CD4-positive, alpha-beta T cell (primary cell): Measurements from ENCODE around the gene CNTN2. TPM values are rescaled to one million over a fixed set of nuclear protein-coding genes. Genes with fewer than 3 reads are reported as not detected.

ENCODE experiments used
- ATAC-seq: fragments of 200-7000 bp; cut with Tn5 transposase; one replicate; pipeline ENCODE4 v1.10.0; 2022; ENCODE audit warnings: mild to moderate bottlenecking; ENCODE audit not compliant: poor library complexity
- CTCF ChIA-PET: fragments of 350-600 bp; sonication (Branson Sonifier 250); formaldehyde crosslinking; loops from one replicate; lab custom pipeline; 2021; ENCODE audit warnings: antibody characterized with exemption, inconsistent platforms; lab: Charles Lee
- POLR2A ChIA-PET: fragments of 350-600 bp; sonication (Branson Sonifier 250); formaldehyde crosslinking; loops from one replicate; lab custom pipeline; 2021; ENCODE audit warnings: antibody characterized with exemption, inconsistent platforms; lab: Charles Lee
- DNase-seq, 14 experiments: peaks; one replicate each; pipeline ENCODE4 v3.0.0-alpha.2; 2013 to 2020; ENCODE audit warnings: mixed read lengths in 2 of 14
- H3K27ac ChIP-seq, 2 donors: one replicate each; pipeline versions ENCODE4 v1.5.1 to v1.7.0; 2013; ENCODE audit warnings: low read length in 2 of 2, low read depth in 1 of 2, mild to moderate bottlenecking in 1 of 2
- H3K27me3 ChIP-seq, 2 experiments: 1 replicate in 1 of 2; 2 replicates in 1 of 2; pipeline versions ENCODE4 v1.6.1 to v1.7.0; 2013; ENCODE audit warnings: low read length in 2 of 2, control low read depth in 1 of 2, mild to moderate bottlenecking in 1 of 2, moderate library complexity in 1 of 2; ENCODE audit not compliant: insufficient read depth in 2 of 2, control insufficient read depth in 1 of 2
- H3K36me3 ChIP-seq: one replicate; pipeline ENCODE4 v1.6.1; 2013; ENCODE audit warnings: low read length, control low read depth; ENCODE audit not compliant: insufficient read depth
- H3K4me1 ChIP-seq: one replicate; pipeline ENCODE4 v1.6.1; 2013; ENCODE audit warnings: low read length, control low read depth; ENCODE audit not compliant: insufficient read depth
- H3K4me3 ChIP-seq: one replicate; pipeline ENCODE4 v1.5.1; 2013; ENCODE audit warnings: mild to moderate bottlenecking, low read length, moderate library complexity
- H3K9me3 ChIP-seq, 2 experiments: 1 replicate in 1 of 2; 2 replicates in 1 of 2; pipeline versions ENCODE4 v1.6.1 to v1.7.0; 2013; ENCODE audit warnings: low read length in 2 of 2, mild to moderate bottlenecking in 2 of 2, control low read depth in 1 of 2, moderate library complexity in 1 of 2; ENCODE audit not compliant: control insufficient read depth in 1 of 2, insufficient read depth in 1 of 2
- H3K27ac Mint-ChIP-seq: one replicate; pipeline ENCODE4 v1.8.0; 2020; ENCODE audit warnings: mixed read lengths
- H3K27me3 Mint-ChIP-seq: one replicate; pipeline ENCODE4 v1.8.0; 2021; ENCODE audit warnings: mixed read lengths
- H3K36me3 Mint-ChIP-seq: one replicate; pipeline ENCODE4 v1.8.0; 2021; ENCODE audit warnings: low read depth, mixed read lengths
- H3K4me1 Mint-ChIP-seq: one replicate; pipeline ENCODE4 v1.8.0; 2021; ENCODE audit warnings: low read depth, mixed read lengths
- H3K4me3 Mint-ChIP-seq: one replicate; pipeline ENCODE4 v1.8.0; 2020; ENCODE audit warnings: mild to moderate bottlenecking, mixed read lengths
- H3K9me3 Mint-ChIP-seq: one replicate; pipeline ENCODE4 v1.8.0; 2020; ENCODE audit warnings: mixed read lengths
- intact Hi-C, 2 experiments: fragments of 100-400 bp; cut with DNase I in 1 of 2; cut with micrococcal nuclease in 1 of 2; formaldehyde crosslinking; loops; one replicate each; pipeline versions ENCODE4 v1.15.1 to v1.9.0; 2023 to 2025; cut with DNase I, micrococcal nuclease
- total RNA-seq, 174 experiments: library from RNA in 2 of 174; stranded (reverse) in 2 of 174; gene quantifications; one replicate each; pipeline ENCODE4 v1.2.3 and lab custom pipeline; 2021 to 2026
- TF ChIP-seq, protein P1 (sequence below): fragments of 200-600 bp; IDR thresholded peaks from one replicate; pipeline ENCODE4 v1.8.0; 2022; ENCODE audit warnings: antibody characterized with exemption, mild to moderate bottlenecking

The CNTN2 gene
- total RNA-seq, 2 experiments from 2014 or later: not detected

DNA sequence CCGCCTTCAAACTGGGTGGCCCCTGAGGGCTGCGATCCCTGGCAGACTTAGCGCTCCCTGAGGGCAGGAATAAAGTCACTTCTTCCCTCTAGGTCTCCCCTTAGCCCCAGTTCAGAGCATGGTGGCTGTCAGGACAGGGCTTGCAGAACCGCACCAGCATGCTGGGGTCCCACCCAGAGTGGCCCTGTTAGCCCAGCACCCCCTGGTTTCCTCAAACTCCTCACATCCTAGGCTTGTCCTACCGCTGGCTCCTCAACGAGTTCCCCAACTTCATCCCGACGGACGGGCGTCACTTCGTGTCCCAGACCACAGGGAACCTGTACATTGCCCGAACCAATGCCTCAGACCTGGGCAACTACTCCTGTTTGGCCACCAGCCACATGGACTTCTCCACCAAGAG is 15.8 kb downstream of the CNTN2 start:
- no peaks in the 10 kb centered on the region for H3K4me1 Mint-ChIP-seq
- ATAC-seq: no peak

DNA sequence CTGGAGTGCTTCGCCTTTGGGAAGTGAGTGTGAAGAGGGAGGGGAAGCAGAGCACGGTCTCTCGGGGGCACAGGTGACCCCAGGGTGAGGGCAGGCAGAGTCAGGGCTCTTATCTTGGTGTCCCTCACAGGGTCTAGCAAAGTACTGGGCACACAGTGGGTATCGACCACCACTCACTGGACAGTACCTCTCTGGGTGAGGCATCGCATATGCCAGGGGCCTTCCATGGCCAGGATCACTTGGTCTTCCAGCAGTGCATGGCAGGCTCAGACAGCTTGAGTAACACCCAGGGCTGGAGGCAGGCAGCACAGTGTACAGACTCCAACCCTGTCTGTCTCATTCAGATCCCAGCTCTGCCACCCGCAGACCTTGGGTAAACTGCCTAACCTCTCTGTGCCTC is 16.6 kb downstream of the CNTN2 start:
- DNase-seq: no peak
- CTCF ChIA-PET: no interaction called here
- TF ChIP-seq, protein P1, sequence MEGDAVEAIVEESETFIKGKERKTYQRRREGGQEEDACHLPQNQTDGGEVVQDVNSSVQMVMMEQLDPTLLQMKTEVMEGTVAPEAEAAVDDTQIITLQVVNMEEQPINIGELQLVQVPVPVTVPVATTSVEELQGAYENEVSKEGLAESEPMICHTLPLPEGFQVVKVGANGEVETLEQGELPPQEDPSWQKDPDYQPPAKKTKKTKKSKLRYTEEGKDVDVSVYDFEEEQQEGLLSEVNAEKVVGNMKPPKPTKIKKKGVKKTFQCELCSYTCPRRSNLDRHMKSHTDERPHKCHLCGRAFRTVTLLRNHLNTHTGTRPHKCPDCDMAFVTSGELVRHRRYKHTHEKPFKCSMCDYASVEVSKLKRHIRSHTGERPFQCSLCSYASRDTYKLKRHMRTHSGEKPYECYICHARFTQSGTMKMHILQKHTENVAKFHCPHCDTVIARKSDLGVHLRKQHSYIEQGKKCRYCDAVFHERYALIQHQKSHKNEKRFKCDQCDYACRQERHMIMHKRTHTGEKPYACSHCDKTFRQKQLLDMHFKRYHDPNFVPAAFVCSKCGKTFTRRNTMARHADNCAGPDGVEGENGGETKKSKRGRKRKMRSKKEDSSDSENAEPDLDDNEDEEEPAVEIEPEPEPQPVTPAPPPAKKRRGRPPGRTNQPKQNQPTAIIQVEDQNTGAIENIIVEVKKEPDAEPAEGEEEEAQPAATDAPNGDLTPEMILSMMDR: no peak
- no peaks in the 10 kb centered on the region for H3K36me3 ChIP-seq
- H3K27ac ChIP-seq: no peak overlapping the region
- H3K27me3 ChIP-seq: no peaks in the 10 kb centered on the region
- no peaks in the 10 kb centered on the region for H3K27me3 Mint-ChIP-seq
- H3K9me3 ChIP-seq: no peaks in the 10 kb centered on the region
- no peaks in the 10 kb centered on the region for H3K4me1 Mint-ChIP-seq
- no peaks in the 10 kb centered on the region for H3K9me3 Mint-ChIP-seq
- intact Hi-C loops: loop anchor here (2.0 to 5.0 kb wide), 3 partner anchors 85 to 492 kb away; no protein-coding TSS in a partner anchor
- H3K36me3 Mint-ChIP-seq: no peaks in the 10 kb centered on the region
- no peak overlapping the region for H3K4me3 Mint-ChIP-seq
- H3K4me1 ChIP-seq: peaks cover 6% of the 10 kb centered on the region
- no peak for ATAC-seq
- POLR2A ChIA-PET: no interaction called here
- H3K27ac Mint-ChIP-seq: no peak overlapping the region
- no peak overlapping the region for H3K4me3 ChIP-seq

More for the DNA sequence above, 15.8 kb downstream of the CNTN2 start:
- H3K4me1 ChIP-seq: peaks cover 6% of the 10 kb centered on the region
- no peaks in the 10 kb centered on the region for H3K36me3 Mint-ChIP-seq
- no peaks in the 10 kb centered on the region for H3K36me3 ChIP-seq
- ChIA-PET CTCF (no interaction called here), POLR2A (no interaction called here)
- intact Hi-C loops: no loop called here
- DNase-seq: no peak
- no peak overlapping the region for H3K4me3 Mint-ChIP-seq
- TF ChIP-seq, protein P1: no peak
- no peaks in the 10 kb centered on the region for H3K27me3 Mint-ChIP-seq
- no peak overlapping the region for H3K27ac Mint-ChIP-seq
- no peaks in the 10 kb centered on the region for H3K9me3 Mint-ChIP-seq
- H3K27me3 ChIP-seq: no peaks in the 10 kb centered on the region
- no peak overlapping the region for H3K4me3 ChIP-seq
- H3K27ac ChIP-seq: no peak overlapping the region
- H3K9me3 ChIP-seq: no peaks in the 10 kb centered on the region

- H3K27me3 Mint-ChIP-seq: no peaks in the 10 kb centered on the region
- TF ChIP-seq, protein P1: no peak
Measured at GRCh38 chr1:205060746-205061145, 17.7 kb downstream of the CNTN2 start.

More at GRCh38 chr1:205060746-205061145, 17.7 kb downstream of the CNTN2 start:
- ChIA-PET POLR2A (no interaction called here), CTCF (interaction anchor here (1.1 to 1.4 kb wide), 7 partner anchors 8 to 85 kb away, joined by 3 to 6 read pairs (median 3); no protein-coding TSS in a partner anchor)
- Histone ChIP-seq H3K27me3 (no peaks in the 10 kb centered on the region), H3K27ac (no peak overlapping the region), H3K4me3 (no peak overlapping the region), H3K4me1 (peaks cover 6% of the 10 kb centered on the region), H3K36me3 (no peaks in the 10 kb centered on the region), H3K9me3 (no peaks in the 10 kb centered on the region)
- intact Hi-C loops: loop anchor here (1.0 to 5.0 kb wide), 5 partner anchors 71 to 493 kb away; no protein-coding TSS in a partner anchor
- Mint-ChIP-seq H3K4me1 (no peaks in the 10 kb centered on the region), H3K9me3 (no peaks in the 10 kb centered on the region), H3K27ac (no peak overlapping the region), H3K4me3 (no peak overlapping the region), H3K36me3 (no peaks in the 10 kb centered on the region)
- DNase-seq: no peak
- no peak for ATAC-seq
